ENCODE data around the gene STX7.

STX7 gene

GRCh38 chr6:132476688-132477087 is 36.2 kb downstream of the STX7 start:
- no peak for DNase-seq (ENCODE audit: low read depth)

GRCh38 chr6:132475925-132476324 is 37.0 kb downstream of the STX7 start:
- no peak for DNase-seq (ENCODE audit: low read depth)

DNA sequence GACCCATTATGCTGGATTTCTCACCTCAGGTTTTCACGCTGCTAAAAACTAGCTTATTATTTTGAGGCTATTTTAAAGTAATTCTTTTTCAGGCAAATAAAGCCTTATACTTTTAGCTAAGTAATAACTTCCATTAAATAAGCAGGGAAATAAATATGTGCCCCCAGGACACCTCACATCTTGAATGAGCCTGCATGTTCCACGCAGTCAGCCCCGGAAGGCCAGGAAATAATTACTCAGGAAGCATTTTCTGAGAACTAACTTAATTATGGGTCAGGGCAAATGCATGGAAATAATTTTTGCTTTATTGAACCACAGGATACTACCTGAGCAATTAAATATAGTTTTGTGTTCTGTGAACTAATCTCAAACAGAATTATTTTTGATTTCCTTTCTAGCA is 41.1 kb downstream of the STX7 start:
- DNase-seq (ENCODE audit: low read depth): no peak

GRCh38 chr6:132466952-132467351 is 46.0 kb downstream of the STX7 start:
- no peak for DNase-seq (ENCODE audit: low read depth)

- no peak for DNase-seq (ENCODE audit: low read depth)
These were observed 47.1 kb downstream of the STX7 start for GRCh38 chr6:132465530-132466485.

DNA sequence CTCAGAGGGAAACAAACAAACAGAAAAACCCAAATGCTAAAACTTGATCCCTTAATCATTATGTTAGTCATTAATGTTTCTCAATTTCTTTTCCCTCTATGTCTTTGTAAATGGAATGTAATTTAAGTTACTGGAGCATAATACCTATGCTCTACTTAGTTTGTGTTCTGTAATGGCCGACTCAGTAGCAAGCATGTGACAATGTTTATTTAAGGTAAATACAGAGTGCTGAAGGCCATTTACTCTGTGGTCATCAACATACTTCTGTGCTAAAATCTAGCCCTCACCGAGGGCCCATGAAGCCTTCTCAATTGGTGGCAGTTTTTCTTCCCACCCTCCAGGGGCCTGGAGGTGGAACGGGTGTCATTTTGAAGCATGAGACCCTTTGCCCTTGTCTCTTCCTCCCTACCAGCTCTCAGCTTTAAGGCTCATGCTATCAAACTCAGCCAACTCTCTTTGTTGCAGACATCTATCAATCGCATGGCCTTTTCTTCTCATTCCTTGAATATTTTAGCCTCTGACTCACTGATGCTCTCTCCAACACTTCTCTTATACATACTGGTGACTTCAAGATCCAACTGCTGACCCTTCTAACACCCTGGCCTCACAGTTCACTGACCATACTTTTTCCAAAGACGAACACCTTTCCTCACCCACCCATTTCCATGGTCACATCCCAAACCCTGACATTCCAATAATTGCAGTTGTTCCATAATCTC is 48.2 kb downstream of the STX7 start:
- DNase-seq (ENCODE audit: low read depth): no peak

DNA sequence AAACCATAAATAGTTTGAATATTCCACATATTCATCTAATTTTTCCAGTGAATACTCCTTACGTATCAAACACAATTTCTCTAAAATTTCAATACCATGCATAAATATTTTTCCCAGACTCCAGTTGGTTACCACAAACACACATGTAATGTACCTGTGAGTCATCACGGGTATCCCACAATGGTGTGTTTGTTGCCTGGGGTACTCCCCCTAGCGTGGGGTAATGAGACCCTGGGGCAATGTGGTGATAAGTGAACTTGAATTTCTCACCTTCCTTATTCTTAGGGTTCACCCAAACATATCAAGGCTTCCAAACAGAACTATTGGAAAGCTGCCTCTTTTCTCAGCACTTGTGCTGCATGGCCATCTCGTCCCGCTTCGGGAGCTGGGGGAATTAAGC is 51.0 kb downstream of the STX7 start:
- DNase-seq (ENCODE audit: low read depth): no peak

DNA sequence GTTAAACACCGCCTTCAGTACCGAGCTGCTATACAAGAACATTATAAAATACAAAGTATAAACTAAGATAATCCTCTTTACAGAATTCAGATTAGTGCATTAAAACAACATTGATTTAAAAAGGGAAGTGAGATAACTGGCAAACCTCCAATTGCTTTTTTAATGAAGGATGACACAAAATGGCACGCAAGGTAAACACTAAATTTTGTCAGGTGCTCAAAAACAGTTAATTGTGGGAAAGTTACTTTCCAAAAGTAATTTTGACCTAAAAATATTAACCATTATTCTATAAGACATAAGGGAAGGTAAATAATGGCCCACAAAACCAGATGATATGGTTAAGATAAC is 53.3 kb downstream of the STX7 start:
- no peak for DNase-seq (ENCODE audit: low read depth)

- DNase-seq (ENCODE audit: low read depth): no peak
These were observed 53.9 kb downstream of the STX7 start for GRCh38 chr6:132458887-132459604.

DNA sequence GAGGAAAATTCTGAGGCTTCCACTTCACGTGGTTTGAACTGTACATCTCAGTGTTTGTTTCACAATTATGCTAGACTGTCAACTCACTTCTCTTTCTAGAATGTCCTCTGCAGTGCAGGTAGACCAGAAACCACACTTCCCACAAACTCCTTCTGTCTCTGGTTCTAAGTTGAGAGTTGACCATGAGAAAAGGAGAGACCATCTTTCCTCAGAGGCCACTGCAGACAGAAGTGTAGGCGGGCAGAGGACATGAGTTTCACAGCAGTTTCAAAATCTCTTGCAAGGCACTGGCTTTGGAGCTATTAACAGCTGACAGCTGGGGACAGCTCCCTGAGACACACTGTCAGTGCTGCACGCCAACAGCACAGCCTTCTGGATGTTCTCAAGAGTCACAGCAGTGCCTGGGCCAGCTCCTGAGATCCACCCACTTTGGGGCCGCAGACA is 56.2 kb downstream of the STX7 start:
- no peak for DNase-seq (ENCODE audit: low read depth)

DNA sequence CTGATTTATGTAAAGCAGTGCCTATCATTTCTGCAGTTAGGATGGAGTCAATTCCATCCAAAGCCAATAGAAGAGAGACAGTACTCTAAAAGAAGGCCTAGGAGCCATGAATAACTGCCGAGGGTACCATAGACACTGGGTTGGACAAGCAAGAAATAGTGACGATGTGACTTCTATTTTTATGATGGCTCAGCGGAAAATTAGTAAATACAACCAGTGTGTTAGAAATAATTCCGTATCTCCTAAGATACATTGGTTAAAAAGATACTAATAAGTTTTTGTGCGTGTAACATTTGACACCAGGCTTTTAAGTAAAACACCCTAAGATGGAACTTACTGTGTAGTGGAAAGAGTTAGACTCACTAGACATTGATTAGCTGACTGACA is 66.1 kb downstream of the STX7 start:
- DNase-seq (ENCODE audit: low read depth): no peak

- DNase-seq (ENCODE audit: low read depth): no peak
These were observed 66.6 kb downstream of the STX7 start for GRCh38 chr6:132446141-132446854.

GRCh38 chr6:132445201-132445951 is 67.5 kb downstream of the STX7 start:
- DNase-seq (ENCODE audit: low read depth): no peak

DNA sequence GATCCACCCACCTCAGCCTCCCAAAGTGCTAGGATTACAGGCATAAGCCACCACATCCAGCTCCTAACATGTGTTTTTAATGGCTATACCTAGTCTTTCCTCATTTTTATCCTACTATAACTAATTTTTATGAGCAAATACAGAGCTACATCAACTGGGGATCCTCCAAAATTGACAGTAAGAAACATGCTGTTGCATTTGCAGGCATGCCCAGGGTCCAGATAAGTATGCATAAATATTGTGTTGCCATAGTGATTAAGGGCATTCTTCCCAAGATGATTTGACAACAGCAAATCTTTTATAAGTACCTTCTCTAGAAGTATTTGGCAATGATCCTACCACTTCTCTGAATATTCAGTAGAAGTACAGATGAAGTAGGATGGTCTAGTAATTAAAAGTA is 69.7 kb downstream of the STX7 start:
- DNase-seq (ENCODE audit: low read depth): no peak

DNA sequence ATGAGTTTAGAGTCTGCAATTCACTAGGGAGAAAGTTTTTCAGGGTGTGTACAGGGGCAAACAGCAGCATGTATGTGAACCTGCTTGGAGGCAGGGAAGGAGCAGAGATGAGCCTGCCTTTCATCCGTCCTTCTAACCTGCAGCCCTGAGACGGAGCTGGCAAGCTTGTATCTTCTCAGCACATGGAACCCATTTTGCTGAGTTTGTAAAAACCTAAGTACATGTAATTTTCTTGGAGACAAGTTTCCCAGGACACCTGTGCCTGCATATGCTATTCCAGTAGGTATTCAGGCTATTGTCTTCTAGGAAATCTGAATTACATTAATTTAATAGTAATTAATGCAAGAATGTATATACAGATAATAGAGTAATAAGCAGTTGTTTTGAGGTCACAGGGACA is 82.8 kb downstream of the STX7 start:
- DNase-seq (ENCODE audit: low read depth): no peak

- no peak for DNase-seq (ENCODE audit: low read depth)
These were observed 87.7 kb downstream of the STX7 start for GRCh38 chr6:132425176-132425575.

GRCh38 chr6:132423839-132424238 is 89.1 kb downstream of the STX7 start:
- no peak for DNase-seq (ENCODE audit: low read depth)

DNA sequence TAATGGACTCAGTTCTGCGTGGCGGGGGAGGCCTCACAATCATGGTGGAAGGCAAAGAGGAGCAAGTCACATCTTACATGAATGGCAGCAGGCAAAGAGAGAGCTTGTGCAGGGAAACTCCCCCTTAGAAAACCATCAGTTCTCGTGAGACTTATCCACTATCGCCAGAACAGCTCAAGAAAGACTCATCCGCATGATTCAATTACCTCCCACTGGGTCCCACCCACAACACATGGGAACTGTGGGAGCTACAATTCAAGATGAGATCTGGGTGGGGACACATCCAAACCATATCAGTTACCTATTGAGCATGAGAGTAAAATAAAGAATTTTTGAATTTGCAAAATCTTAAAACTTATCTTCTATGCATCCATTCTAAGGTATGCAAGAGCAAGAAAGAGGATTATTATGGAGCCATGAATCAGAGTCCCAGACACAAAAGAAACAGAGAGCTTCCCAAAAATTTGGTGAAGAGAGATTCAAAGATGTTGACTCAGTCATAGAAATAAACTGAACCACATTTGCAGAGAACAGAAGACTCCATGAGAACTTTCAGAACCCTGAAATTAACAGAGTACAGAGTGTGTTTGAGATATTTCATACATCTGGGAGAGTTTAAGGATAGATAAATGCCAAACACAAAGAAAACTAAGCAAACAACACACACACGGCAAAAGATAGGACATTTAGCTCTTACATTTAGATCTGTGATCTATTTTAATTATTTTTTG is 94.5 kb downstream of the STX7 start:
- DNase-seq (ENCODE audit: low read depth): no peak

- DNase-seq (ENCODE audit: low read depth): no peak
These were observed 98.2 kb downstream of the STX7 start for GRCh38 chr6:132414761-132415160.

DNA sequence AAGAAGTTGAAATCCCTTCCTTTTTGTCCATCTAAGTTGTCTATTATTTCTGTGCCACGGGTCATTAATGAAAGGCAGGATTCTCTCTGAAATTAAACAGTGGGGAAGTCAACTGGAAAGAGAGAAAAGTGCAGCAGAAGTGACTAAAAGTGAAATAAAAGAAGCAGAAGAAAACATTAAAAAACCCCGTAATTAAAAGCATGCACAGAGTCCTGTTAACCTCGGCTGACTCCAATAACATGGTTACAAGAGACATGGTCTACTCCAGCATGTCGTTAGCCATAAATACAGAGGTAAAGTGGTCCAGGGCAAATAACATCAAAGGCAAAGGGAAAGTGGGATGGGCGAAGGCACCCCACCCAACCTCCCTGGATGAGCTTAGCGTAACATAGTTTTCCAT is 98.6 kb downstream of the STX7 start:
- DNase-seq (ENCODE audit: low read depth): no peak

DNA sequence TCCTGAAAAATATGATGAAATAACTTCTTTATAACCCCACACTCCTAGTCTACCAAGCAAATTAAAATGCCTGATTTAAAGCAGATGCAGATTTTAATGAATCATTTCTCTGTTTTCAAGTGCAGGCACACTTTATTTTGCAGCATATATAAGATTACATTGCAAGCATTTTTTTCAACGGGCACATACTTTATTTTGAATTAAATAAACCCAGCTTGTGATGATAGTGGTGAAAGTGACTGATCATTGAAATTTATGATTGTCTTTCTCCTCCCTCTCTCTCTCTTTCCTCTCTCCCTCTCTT is 99.5 kb downstream of the STX7 start:
- no peak for DNase-seq (ENCODE audit: low read depth)

All from stimulated activated CD8-positive, alpha-beta memory T cell treated with anti-CD3 and anti-CD28 coated beads, Interleukin-12 subunit alpha, Interleukin-12 subunit beta, amount 100 ng/mL, for 4 hours (primary cell).